A549 (cell line): ENCODE data around the gene ZC3H4. TPM values are rescaled to one million over a fixed set of nuclear protein-coding genes. Genes with fewer than 3 reads are reported as not detected.

Experiments
- ATAC-seq, 2 experiments: fragments of 200-7000 bp in 1 of 2; fragments of >200 bp in 1 of 2; cut with Nextera tagmentation in 1 of 2; cut with Tn5 transposase in 1 of 2; 3 replicates each; pipeline versions ENCODE4 v1.8.0 to v1.9.1; 2018 to 2020; ENCODE audit warnings: mild to moderate bottlenecking in 1 of 2, moderate library complexity in 1 of 2
- CTCF ChIA-PET: fragments of 300-600 bp; sonication (Branson Sonifier 250); formaldehyde crosslinking; extraction: SDS; loops from one replicate; lab custom pipeline; 2021; ENCODE audit warnings: antibody characterized with exemption, inconsistent platforms; lab: Yijun Ruan, JAX
- POLR2A ChIA-PET: fragments of 350-600 bp; formaldehyde crosslinking; extraction: SDS; loops from one replicate; lab custom pipeline; 2021; ENCODE audit warnings: antibody characterized with exemption, inconsistent platforms; lab: Yijun Ruan, JAX
- DNase-seq, 2 experiments: peaks; one replicate each; pipeline versions ENCODE4 v3.0.0 to v3.0.0-alpha.2; 2011 to 2016; ENCODE audit warnings: low read depth in 1 of 2, low spot score in 1 of 2
- FAIRE-seq: peaks from 2 replicates; lab custom pipeline; 2011; peaks lifted over from hg19 to GRCh38; lab: Jason Lieb, UNC
- H3K27ac ChIP-seq, 2 experiments: fragments of >200 bp; sonication (Bioruptor Twin); formaldehyde crosslinking; 3 replicates each; pipeline ENCODE4 v1.5.1; 2016 to 2017
- H3K4me1 ChIP-seq: fragments of >200 bp; sonication (Bioruptor Twin); formaldehyde crosslinking; 3 replicates; pipeline ENCODE4 v1.6.1; 2016
- H3K4me2 ChIP-seq: fragments of >200 bp; sonication (Bioruptor Twin); formaldehyde crosslinking; 3 replicates; pipeline ENCODE4 v1.6.1; 2016
- H3K4me3 ChIP-seq: fragments of >200 bp; sonication (Bioruptor Twin); formaldehyde crosslinking; 3 replicates; pipeline ENCODE4 v1.5.1; 2016
- H3K9me3 ChIP-seq: fragments of >200 bp; sonication (Bioruptor Twin); formaldehyde crosslinking; 3 replicates; pipeline ENCODE4 v1.6.1; 2016
- CBX2 ChIP-seq: fragments of 200-600 bp; sonication (generic); IDR thresholded peaks from 2 replicates; pipeline ENCODE4 v1.6.1; 2016; ENCODE audit warnings: low read depth, mild to moderate bottlenecking, borderline replicate concordance
- CTCF ChIP-seq: fragments of >200 bp; sonication (Bioruptor Twin); formaldehyde crosslinking; IDR thresholded peaks from 3 replicates; pipeline ENCODE4 v1.5.1; 2016
- EHF ChIP-seq: fragments of 250-450 bp; sonication (Bioruptor Pico); IDR thresholded peaks from 2 replicates; pipeline ENCODE4 v1.5.0; 2020; ENCODE audit warnings: mild to moderate bottlenecking
- ELK1 ChIP-seq: fragments of 150-350 bp; IDR thresholded peaks from 2 replicates; pipeline ENCODE4 v1.6.1; 2014; ENCODE audit warnings: low read depth, mild to moderate bottlenecking, low read length
- EP300 ChIP-seq, 2 experiments: fragments of >200 bp; sonication (Bioruptor Twin); formaldehyde crosslinking; IDR thresholded peaks; 2 replicates in 1 of 2; 3 replicates in 1 of 2; pipeline ENCODE4 v1.6.1; 2016 to 2017
- ESRRA ChIP-seq: fragments of 150-350 bp; IDR thresholded peaks from 2 replicates; pipeline ENCODE4 v1.6.1; 2014; ENCODE audit warnings: mild to moderate bottlenecking, low read length, borderline replicate concordance
- FOSL2 ChIP-seq, 2 experiments: fragments of 450-650 bp in 1 of 2; fragments of >200 bp in 1 of 2; sonication (Bioruptor Twin) in 1 of 2; formaldehyde crosslinking; IDR thresholded peaks; 2 replicates each; pipeline versions ENCODE4 v1.5.0 to v1.6.1; 2016 to 2020; ENCODE audit warnings: mild to moderate bottlenecking in 1 of 2, moderate library complexity in 1 of 2
- FOXS1 ChIP-seq: fragments of 250-450 bp; sonication (Bioruptor Pico); IDR thresholded peaks from 2 replicates; pipeline ENCODE4 v1.5.0; 2020; ENCODE audit warnings: mild to moderate bottlenecking, moderate library complexity
- GATA3 ChIP-seq: IDR thresholded peaks from 2 replicates; pipeline ENCODE4 v1.6.1; 2012; ENCODE audit warnings: borderline replicate concordance
- HOXB13 ChIP-seq: fragments of 250-450 bp; sonication (Bioruptor Pico); IDR thresholded peaks from 2 replicates; pipeline ENCODE4 v1.5.0; 2020; ENCODE audit warnings: low read depth, mild to moderate bottlenecking, moderate library complexity
- HOXB5 ChIP-seq: fragments of 250-450 bp; sonication (Bioruptor Pico); IDR thresholded peaks from 2 replicates; pipeline ENCODE4 v1.5.0; 2020; ENCODE audit warnings: mild to moderate bottlenecking, moderate library complexity
- JUN ChIP-seq, 2 experiments: fragments of >200 bp; sonication (Bioruptor Twin); formaldehyde crosslinking; IDR thresholded peaks; 2 replicates in 1 of 2; 3 replicates in 1 of 2; pipeline ENCODE4 v1.6.1; 2016 to 2017
- JUNB ChIP-seq: fragments of >200 bp; sonication (Bioruptor Twin); formaldehyde crosslinking; IDR thresholded peaks from 2 replicates; pipeline ENCODE4 v1.6.1; 2016
- MAFK ChIP-seq: fragments of 450-650 bp; IDR thresholded peaks from 2 replicates; pipeline ENCODE4 v1.6.1; 2014; ENCODE audit not compliant: partially characterized antibody
- RARB ChIP-seq: fragments of 250-450 bp; sonication (Bioruptor Pico); IDR thresholded peaks from 2 replicates; pipeline ENCODE4 v1.8.0; 2021; ENCODE audit warnings: mild to moderate bottlenecking, moderate library complexity
- RFX5 ChIP-seq: fragments of 450-650 bp; IDR thresholded peaks from 2 replicates; pipeline ENCODE4 v1.7.1; 2014; ENCODE audit warnings: antibody characterized with exemption, mild to moderate bottlenecking, moderate library complexity
- SMC3 ChIP-seq: fragments of >200 bp; sonication (Bioruptor Twin); formaldehyde crosslinking; IDR thresholded peaks from 3 replicates; pipeline ENCODE4 v1.6.1; 2018; ENCODE audit warnings: inconsistent platforms
- SREBF2 ChIP-seq: fragments of 450-650 bp; IDR thresholded peaks from 2 replicates; pipeline ENCODE4 v1.6.1; 2014; ENCODE audit warnings: mild to moderate bottlenecking, moderate library complexity
- WGBS: methylation state at CpG from one replicate; pipeline ENCODE4 v1.1.6; 2017; ENCODE audit errors: missing lambda C conversion rate; 5-methylcytosine and 5-hydroxymethylcytosine counted together
- polyA plus RNA-seq, 4 experiments: library from polyadenylated mRNA; depleted of rRNA in 3 of 4; stranded (reverse); fragments of >200 nt; fragmentation: RNase III in 1 of 4; extraction: RNeasy Plus Mini Kit Qiagen cat#74134 plus additional on column Dnase treatment in 1 of 4; gene quantifications; 2 replicates in 3 of 4; 3 replicates in 1 of 4; pipeline ENCODE4 v1.2.3, GENCODE V29; 2011 to 2017
- TF ChIP-seq, protein P1 (sequence below): fragments of 450-650 bp; IDR thresholded peaks from 2 replicates; pipeline ENCODE4 v1.6.1; 2014; ENCODE audit warnings: antibody characterized with exemption
- TF ChIP-seq, protein P2 (sequence below): IDR thresholded peaks from 2 replicates; pipeline ENCODE4 v1.6.1; 2012; ENCODE audit warnings: low read depth, borderline replicate concordance

ZC3H4 gene
- polyA plus RNA-seq, 2 of the 4 experiments (the other 2 are of a cell fraction), result 7.7 to 33.4 TPM

- no peak for DNase-seq
- ATAC-seq, result no peak
- H3K27ac ChIP-seq, result no peak overlapping the region
- H3K4me1 ChIP-seq, result peaks cover 27% of the 10 kb centered on the region
- POLR2A ChIA-PET, result no interaction called here
- CTCF ChIA-PET, result interaction anchor here (0.6 to 26.9 kb wide), 8 partner anchors 10 to 83 kb away, joined by 3 to 364 read pairs (median 4); partner anchors contain the start of gene SAE1
- no peak overlapping the region for H3K4me2 ChIP-seq
- 74% methylated on average over 3 of the region's 3 CpGs for WGBS
- no peak for FAIRE-seq
- H3K4me3 ChIP-seq, result no peak overlapping the region
- peak; percentile 95 for TF ChIP-seq MAFK
- TF ChIP-seq RARB (CRISPR knock-in tag), result no peak
- TF ChIP-seq, all 56 proteins: peak for 1
- H3K9me3 ChIP-seq, result no peaks in the 10 kb centered on the region
Measured at GRCh38 chr19:47161876-47162489, 48.4 kb upstream of the ZC3H4 start.

GRCh38 chr19:47158879-47159503, 45.4 kb upstream of the ZC3H4 start:
- ChIA-PET CTCF (interaction anchor here (0.9 to 26.9 kb wide), 13 partner anchors 10 to 303 kb away, joined by 3 to 364 read pairs (median 6); partner anchors contain the start of gene CCDC9), POLR2A (no interaction called here)
- Histone ChIP-seq H3K4me3 (no peak overlapping the region), H3K27ac (peak overlapping the region in 1 of 2 experiments; percentile 63; a peak in 2 of 6 replicates), H3K4me1 (peaks cover 29% of the 10 kb centered on the region), H3K4me2 (peak overlapping the region; percentile 12; the same call in 2 of the 3 replicates), H3K9me3 (no peaks in the 10 kb centered on the region)
- WGBS, result 60% methylated on average over 7 of the region's 7 CpGs
- DNase-seq, result no peak
- TF ChIP-seq MAFK (no peak), FOSL2 (IDR thresholded peaks at IDR 0.05) (no peak), FOSL2 (CRISPR knock-in tag; IDR thresholded peaks at IDR 0.05) (peak; percentile 30; the same call in 1 of the 2 replicates)
- no peak for FAIRE-seq
- ATAC-seq, result peak; percentile 37 to 41; a peak in 4 of 6 replicates

GRCh38 chr19:47158367-47158791, 44.8 kb upstream of the ZC3H4 start:
- ChIA-PET POLR2A (interaction anchor here (2.2 kb wide), 1 partner anchor 86 kb away, joined by 10 read pairs; no protein-coding TSS in a partner anchor), CTCF (interaction anchor here (0.9 to 26.9 kb wide), 14 partner anchors 9 to 403 kb away, joined by 3 to 364 read pairs (median 5); partner anchors contain the start of gene CCDC9)
- Histone ChIP-seq H3K4me1 (peaks cover 29% of the 10 kb centered on the region), H3K27ac (peak overlapping the region in 1 of 2 experiments; percentile 63; a peak in 3 of 6 replicates), H3K4me3 (no peak overlapping the region), H3K4me2 (0 out of 3 replicates have a peak overlapping the region, but pooled peaks have one; percentile 5), H3K9me3 (no peaks in the 10 kb centered on the region)
- TF ChIP-seq JUN (IDR thresholded peaks at IDR 0.05), result no peak
- no peak for TF ChIP-seq CTCF
- TF ChIP-seq SMC3, result no peak
- TF ChIP-seq, protein P1, sequence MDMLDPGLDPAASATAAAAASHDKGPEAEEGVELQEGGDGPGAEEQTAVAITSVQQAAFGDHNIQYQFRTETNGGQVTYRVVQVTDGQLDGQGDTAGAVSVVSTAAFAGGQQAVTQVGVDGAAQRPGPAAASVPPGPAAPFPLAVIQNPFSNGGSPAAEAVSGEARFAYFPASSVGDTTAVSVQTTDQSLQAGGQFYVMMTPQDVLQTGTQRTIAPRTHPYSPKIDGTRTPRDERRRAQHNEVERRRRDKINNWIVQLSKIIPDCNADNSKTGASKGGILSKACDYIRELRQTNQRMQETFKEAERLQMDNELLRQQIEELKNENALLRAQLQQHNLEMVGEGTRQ, result no peak
- no peak for TF ChIP-seq ESRRA
- no peak for TF ChIP-seq EHF (CRISPR knock-in tag)
- TF ChIP-seq SREBF2, result no peak
- peak in 1 of 2 experiments; percentile 25; a peak in 1 of 6 replicates for ATAC-seq
- no peak for FAIRE-seq
- WGBS, result 89% methylated on average over 8 of the region's 8 CpGs
- DNase-seq, result no peak

DNA sequence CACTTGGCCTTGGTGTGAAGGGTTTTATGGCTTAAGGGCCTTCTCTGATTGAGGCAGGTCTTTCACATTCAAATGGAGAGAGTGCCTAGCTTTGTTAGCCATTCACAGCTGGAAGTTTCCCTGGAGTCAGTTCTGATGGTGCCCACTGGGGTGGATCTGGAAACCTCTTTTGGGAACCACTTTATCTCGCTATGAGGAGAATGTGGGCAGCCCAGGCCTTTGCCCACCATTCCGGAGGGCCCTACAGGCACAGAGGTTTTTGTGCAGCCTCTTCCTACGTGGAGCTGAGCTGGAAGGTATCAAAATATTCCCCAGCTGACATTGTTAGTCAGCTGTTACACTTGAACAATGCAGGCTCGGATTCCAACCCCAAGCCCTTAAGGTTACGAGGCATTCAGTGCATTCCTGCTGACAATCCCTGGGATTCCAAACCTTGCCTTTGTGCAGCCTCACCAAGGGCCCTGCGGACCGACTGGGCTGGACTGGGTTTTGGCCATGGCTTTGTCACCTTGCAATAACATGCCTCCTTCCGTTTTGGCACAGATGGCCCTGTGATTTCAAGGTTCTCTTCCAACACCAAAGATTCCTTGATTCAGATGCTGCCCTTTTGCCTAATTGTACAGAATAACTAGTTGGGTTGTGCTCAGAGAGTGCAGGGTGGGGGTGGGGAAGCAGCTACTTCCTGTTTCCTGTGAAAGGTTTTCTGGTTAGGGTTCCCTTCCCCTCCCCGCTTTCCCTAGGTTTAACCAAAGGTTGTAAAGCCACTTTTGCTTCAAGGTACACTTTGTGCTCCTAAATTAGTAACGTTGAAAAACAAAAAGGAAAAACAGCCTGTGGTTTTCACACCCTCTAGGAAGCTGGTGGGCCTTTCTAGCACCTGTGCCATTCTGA, 44.1 kb upstream of the ZC3H4 start:
- ChIA-PET CTCF (interaction anchor here (0.7 to 26.9 kb wide), 19 partner anchors 8 to 402 kb away, joined by 3 to 364 read pairs (median 4); partner anchors contain the start of genes CCDC9 and SAE1), POLR2A (interaction anchor here (1.5 to 2.2 kb wide), 2 partner anchors 68 to 87 kb away, joined by 7 to 10 read pairs; no protein-coding TSS in a partner anchor)
- FAIRE-seq, result no peak
- H3K27ac ChIP-seq, result peak overlapping the region in 1 of 2 experiments; percentile 63; a peak in 3 of 6 replicates
- no peak overlapping the region for H3K4me3 ChIP-seq
- ATAC-seq, result peak; percentile 42 to 54; a peak in 4 of 6 replicates
- H3K9me3 ChIP-seq, result no peaks in the 10 kb centered on the region
- no peak for DNase-seq
- WGBS, result 76% methylated on average over 10 of the region's 10 CpGs
- peaks cover 29% of the 10 kb centered on the region for H3K4me1 ChIP-seq
- peak overlapping the region; percentile 5; the same call in 1 of the 3 replicates for H3K4me2 ChIP-seq
- no peak for TF ChIP-seq FOXS1 (CRISPR knock-in tag)
- TF ChIP-seq, protein P2, sequence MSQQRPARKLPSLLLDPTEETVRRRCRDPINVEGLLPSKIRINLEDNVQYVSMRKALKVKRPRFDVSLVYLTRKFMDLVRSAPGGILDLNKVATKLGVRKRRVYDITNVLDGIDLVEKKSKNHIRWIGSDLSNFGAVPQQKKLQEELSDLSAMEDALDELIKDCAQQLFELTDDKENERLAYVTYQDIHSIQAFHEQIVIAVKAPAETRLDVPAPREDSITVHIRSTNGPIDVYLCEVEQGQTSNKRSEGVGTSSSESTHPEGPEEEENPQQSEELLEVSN, result no peak
- no peak for TF ChIP-seq CBX2
- TF ChIP-seq HOXB13, result no peak
- TF ChIP-seq ESRRA, result no peak
- no peak for TF ChIP-seq HOXB5 (CRISPR knock-in tag)
- no peak for TF ChIP-seq GATA3
- TF ChIP-seq RFX5, result no peak
- no peak for TF ChIP-seq MAFK
- no peak for TF ChIP-seq JUNB
- TF ChIP-seq EP300 (IDR thresholded peaks at IDR 0.05), result no peak
- no peak for TF ChIP-seq ELK1
